ENCODE data around the gene DGKG. TPM values are rescaled to one million over a fixed set of nuclear protein-coding genes. Genes with fewer than 3 reads are reported as not detected.

Gene DGKG
- total RNA-seq, 1 donor from 2014 or later = 0.54 TPM

DNA sequence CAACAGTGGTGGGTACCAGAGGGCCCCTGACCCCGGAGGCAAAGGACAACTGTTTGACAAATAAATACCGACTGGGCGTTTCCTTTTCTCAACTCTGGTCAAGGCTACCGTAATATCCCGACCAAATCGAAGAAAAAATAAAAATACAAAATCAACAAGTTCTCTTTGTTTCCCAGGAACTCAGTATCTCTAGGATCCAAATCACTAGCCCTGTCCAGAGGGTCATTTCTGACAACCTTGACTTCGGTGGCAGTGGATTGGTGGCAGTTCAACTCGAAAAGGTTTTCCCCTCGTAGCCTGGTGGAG, 456 bp upstream of the DGKG start:
- Mint-ChIP-seq H3K27ac (ENCODE audit: unreplicated experiment) (no peak overlapping the region), H3K36me3 (ENCODE audit: low read depth, unreplicated experiment) (no peaks in the 10 kb centered on the region), H3K4me1 (ENCODE audit: unreplicated experiment) (peaks cover 10% of the 10 kb centered on the region), H3K27me3 (ENCODE audit: unreplicated experiment) (peaks cover 20% of the 10 kb centered on the region), H3K9me3 (ENCODE audit: unreplicated experiment) (no peaks in the 10 kb centered on the region), H3K4me3 (ENCODE audit: unreplicated experiment) (peak overlapping the region; percentile 79)
- DNase-seq (ENCODE audit: low spot score) = no peak
- no peak for TF ChIP-seq CTCF (IDR thresholded peaks at IDR 0.05; ENCODE audit: unreplicated experiment)

DNA sequence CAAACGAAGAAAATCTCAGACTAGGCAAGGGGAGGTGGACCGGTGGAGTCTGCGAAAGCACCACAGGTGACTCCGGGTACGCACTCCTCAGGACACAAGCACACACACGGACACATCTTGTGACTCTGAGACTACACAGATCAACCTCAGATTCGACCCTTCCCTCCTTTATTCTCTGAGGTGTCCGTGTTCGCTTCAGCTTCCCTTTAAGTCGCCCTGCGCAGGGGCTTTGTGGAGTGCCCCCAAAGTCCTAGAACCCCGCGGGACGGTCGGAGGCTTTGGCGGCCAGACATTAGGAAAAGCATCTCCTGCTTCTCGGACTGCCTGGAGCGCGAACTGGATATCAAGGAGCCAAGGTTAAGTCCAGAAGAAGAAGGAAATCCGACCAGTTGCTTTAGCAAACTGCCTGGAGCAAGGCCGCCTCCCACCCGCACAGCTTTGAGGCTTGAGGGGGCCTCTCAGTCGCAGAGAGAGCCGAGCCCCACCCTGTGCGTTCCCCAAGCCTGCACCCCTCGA, 730 bp downstream of the DGKG start:
- H3K4me3 Mint-ChIP-seq (ENCODE audit: unreplicated experiment) = no peak overlapping the region
- H3K9me3 Mint-ChIP-seq (ENCODE audit: unreplicated experiment) = no peaks in the 10 kb centered on the region
- peaks cover 10% of the 10 kb centered on the region for H3K4me1 Mint-ChIP-seq (ENCODE audit: unreplicated experiment)
- H3K36me3 Mint-ChIP-seq (ENCODE audit: low read depth, unreplicated experiment) = no peaks in the 10 kb centered on the region
- DNase-seq (ENCODE audit: low spot score) = peak; percentile 5
- H3K27me3 Mint-ChIP-seq (ENCODE audit: unreplicated experiment) = peaks cover 20% of the 10 kb centered on the region
- TF ChIP-seq CTCF (IDR thresholded peaks at IDR 0.05; ENCODE audit: unreplicated experiment) = no peak
- no peak overlapping the region for H3K27ac Mint-ChIP-seq (ENCODE audit: unreplicated experiment)

DNA sequence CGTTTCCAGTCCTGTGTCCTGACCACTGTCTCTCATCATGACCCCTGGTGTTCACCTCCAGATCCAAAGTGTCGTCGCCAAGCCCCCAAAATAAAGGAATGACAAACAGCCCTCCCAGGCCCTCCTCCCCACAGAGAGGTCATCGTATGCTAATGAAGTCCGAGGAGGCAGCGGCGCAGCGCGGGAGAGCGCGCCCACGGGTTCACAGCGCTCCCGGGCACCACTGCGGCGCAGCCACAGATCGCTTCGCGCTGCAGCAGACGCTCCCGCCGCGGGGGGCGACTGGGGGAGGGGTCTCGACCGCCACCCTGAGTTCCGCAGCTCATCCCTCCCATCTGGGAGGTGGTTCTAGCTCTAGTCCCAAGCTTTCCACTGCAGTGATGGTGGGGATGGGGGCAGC, 1.3 kb downstream of the DGKG start:
- no peak for TF ChIP-seq CTCF (IDR thresholded peaks at IDR 0.05; ENCODE audit: unreplicated experiment)
- H3K27ac Mint-ChIP-seq (ENCODE audit: unreplicated experiment) = no peak overlapping the region
- H3K27me3 Mint-ChIP-seq (ENCODE audit: unreplicated experiment) = peaks cover 20% of the 10 kb centered on the region
- H3K36me3 Mint-ChIP-seq (ENCODE audit: low read depth, unreplicated experiment) = no peaks in the 10 kb centered on the region
- DNase-seq (ENCODE audit: low spot score) = peak; percentile 10
- H3K4me1 Mint-ChIP-seq (ENCODE audit: unreplicated experiment) = peaks cover 10% of the 10 kb centered on the region
- H3K4me3 Mint-ChIP-seq (ENCODE audit: unreplicated experiment) = peak overlapping the region; percentile 74
- H3K9me3 Mint-ChIP-seq (ENCODE audit: unreplicated experiment) = no peaks in the 10 kb centered on the region

DNA sequence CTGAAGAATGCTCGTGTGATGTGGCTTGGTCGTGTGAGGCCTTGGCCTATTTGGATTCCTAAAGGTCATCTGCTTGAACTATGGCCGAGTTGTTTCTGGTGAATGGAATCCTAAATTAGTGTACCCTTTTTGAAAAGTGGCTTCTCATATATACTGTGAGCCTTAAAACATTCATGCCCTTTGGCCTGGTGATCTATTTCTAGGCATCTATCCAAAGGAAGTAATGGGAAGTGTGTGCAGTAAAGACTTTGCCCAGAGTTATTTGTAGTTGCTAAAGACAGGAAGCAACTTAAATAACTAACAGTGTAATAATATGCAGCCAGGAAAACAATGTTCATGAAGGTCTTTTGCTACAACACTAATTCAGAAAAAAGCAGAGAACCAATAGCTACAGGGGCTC, 3.0 kb downstream of the DGKG start:
- H3K27ac Mint-ChIP-seq (ENCODE audit: unreplicated experiment) = no peak overlapping the region
- peaks cover 10% of the 10 kb centered on the region for H3K4me1 Mint-ChIP-seq (ENCODE audit: unreplicated experiment)
- TF ChIP-seq CTCF (IDR thresholded peaks at IDR 0.05; ENCODE audit: unreplicated experiment) = no peak
- H3K27me3 Mint-ChIP-seq (ENCODE audit: unreplicated experiment) = peaks cover 16% of the 10 kb centered on the region
- H3K9me3 Mint-ChIP-seq (ENCODE audit: unreplicated experiment) = no peaks in the 10 kb centered on the region
- H3K36me3 Mint-ChIP-seq (ENCODE audit: low read depth, unreplicated experiment) = no peaks in the 10 kb centered on the region
- no peak for DNase-seq (ENCODE audit: low spot score)
- no peak overlapping the region for H3K4me3 Mint-ChIP-seq (ENCODE audit: unreplicated experiment)

DNA sequence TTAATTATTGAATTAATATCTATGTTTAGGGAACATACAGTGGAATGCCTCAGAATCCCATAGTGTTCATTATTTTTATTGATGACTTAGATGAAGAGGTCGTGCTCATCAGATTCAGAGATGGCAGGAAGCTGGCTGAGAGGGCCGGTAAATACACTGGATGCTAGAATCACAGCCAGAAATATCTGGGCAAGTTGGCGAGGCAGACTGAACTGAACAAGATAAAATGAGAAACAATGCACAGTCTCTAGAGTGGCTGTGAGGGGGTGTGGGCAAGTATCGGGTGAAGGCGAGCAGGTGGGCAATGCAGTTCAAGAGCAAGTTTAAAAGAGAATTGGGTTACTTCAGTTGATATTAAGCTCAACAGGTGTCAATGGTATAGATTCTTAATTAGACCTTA, 5.9 kb downstream of the DGKG start:
- no peak overlapping the region for H3K4me3 Mint-ChIP-seq (ENCODE audit: unreplicated experiment)
- peaks cover 5% of the 10 kb centered on the region for H3K4me1 Mint-ChIP-seq (ENCODE audit: unreplicated experiment)
- H3K36me3 Mint-ChIP-seq (ENCODE audit: low read depth, unreplicated experiment) = no peaks in the 10 kb centered on the region
- H3K27ac Mint-ChIP-seq (ENCODE audit: unreplicated experiment) = no peak overlapping the region
- peaks cover 5% of the 10 kb centered on the region for H3K27me3 Mint-ChIP-seq (ENCODE audit: unreplicated experiment)
- no peak for TF ChIP-seq CTCF (IDR thresholded peaks at IDR 0.05; ENCODE audit: unreplicated experiment)
- H3K9me3 Mint-ChIP-seq (ENCODE audit: unreplicated experiment) = no peaks in the 10 kb centered on the region
- DNase-seq (ENCODE audit: low spot score) = no peak

All from endothelial cell (in vitro differentiated cells).